Right hindlimb (tissue), 1 donor: ENCODE data around the gene TMEM128.
"Not testable (repeated sequence)": the region's sequence is repeated elsewhere in the genome, so short reads cannot be mapped to it uniquely, and the experiment has no call there.

Experiments
- DNase-seq: peaks from one replicate; pipeline ENCODE4 v3.0.0-alpha.2; 2018

Gene TMEM128

GRCh38 chr4:4254199-4254598, 6.2 kb upstream of the TMEM128 start:
- no peak for DNase-seq

DNA sequence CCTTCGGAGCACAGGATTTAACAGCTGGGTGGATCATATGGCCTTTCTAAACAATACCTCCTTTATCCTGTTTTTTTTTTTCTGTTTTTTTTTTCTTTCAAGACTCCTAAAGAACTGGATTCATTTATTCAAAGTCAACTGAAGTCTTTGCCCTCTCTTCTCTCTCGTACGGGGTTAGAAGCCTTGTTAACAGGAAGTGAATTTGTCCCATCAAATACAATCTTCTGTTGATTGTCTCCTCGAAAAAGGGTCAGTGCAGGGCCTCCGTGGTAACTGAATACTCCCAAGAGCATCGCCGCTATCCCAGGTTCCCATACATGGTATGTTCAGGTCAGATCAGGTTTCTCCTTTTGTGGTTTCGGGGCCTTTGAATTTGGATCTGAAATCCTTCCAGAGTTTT, 1.8 kb upstream of the TMEM128 start:
- DNase-seq = no peak

DNA sequence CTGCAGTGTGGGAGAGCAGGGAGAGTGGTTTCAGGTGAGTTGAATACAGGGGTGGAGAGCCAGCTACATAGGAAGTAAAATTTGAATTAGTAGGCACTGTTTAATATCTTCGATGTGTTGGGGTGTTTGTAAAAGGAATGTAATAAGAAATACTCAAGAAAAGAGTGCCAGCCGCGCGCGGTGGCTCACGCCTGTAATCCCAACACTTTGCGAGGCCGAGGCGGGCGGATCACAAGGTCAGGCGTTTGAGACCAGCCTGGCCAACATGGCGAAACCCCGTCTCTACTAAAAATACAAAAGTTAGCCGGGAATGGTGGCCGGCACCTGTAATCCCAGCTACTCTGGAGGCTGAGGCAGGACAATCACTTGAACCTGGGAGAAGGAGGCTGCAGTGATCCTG, 1.3 kb upstream of the TMEM128 start:
- DNase-seq = not testable (repeated sequence)

DNA sequence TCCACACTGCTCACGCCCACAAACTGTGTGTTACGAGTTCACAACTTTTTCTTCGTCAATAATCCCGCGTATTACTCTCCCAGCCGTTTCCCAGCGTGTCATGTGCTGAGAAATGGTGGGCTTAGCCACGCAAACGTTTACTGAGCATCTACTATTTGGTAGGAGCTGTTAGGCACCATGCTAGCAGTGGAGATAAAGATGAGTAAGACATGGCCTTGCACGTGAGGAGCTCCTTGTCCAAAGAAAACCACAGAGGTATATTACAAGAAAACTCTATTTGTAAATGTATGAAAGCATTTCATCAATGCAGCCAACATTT, 821 bp upstream of the TMEM128 start:
- DNase-seq = no peak

DNA sequence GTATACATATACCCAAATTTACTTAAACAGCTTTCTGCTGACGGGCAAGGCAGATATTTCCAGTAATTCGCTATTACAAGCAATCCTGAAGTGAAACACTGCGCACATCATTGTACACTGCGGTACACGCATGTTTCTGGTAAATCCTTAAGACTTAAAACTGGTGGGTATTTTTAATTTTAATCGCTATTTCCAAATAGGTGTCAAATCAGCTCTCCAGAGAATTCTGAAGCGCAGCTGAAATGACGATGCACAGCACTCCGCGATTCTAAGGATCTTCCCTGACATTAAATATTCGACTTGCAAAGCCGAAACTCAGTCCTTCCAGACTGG, 361 bp downstream of the TMEM128 start:
- DNase-seq = no peak

GRCh38 chr4:4245172-4245571, 2.9 kb downstream of the TMEM128 start:
- DNase-seq = no peak

DNA sequence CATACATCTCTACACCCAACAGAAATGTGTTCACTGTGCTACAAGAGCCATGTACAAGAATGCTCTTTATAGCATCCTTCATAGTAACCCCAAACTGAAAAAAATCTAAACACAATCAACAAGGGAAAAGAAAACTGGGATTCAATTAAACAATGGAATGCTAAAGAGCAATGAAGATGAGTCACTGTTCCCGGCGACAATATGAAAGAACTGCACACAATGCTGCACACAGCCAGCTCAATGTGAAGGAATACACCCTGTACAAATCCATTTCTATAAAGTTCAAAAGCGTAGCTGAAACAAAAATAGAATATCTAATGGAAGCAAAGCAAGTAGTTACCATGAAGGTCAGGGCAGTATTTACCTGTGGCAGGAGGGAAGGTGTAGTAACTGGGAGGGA, 8.5 kb downstream of the TMEM128 start:
- not testable (repeated sequence) for DNase-seq

DNA sequence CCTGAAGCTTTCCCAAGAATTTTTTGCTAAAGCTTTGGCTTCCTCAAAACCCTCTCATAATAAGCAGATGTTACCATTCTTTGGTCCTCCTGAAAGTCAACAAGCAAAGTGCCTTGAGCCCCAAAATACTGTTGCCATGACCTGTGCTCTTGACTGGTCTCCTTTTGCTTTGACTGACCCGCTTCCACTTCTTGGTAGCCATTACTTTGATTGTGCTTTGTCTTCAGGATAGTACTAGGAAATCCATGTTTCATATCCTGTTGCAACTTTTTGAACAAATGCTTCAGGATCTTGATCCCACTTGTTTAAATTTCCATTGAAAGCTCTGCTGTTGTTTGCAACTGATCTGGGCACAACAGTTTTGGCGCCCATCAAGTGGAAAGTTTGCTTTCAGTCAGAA, 14.4 kb downstream of the TMEM128 start:
- no peak for DNase-seq

DNA sequence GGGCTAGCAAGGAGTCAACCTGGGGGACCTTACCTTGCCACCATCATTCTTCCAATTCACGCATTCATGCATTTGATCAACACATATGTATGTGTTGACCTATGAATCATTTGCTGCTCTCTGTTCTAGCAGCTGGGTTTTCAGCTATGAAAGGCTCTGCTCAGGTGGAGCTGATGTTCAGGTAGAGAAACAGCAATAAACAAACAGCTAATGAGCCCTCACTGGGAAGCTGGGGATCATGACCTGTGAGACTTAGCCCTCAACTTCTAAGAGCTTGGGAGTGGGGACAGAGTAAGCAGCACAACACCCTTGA, 19.7 kb downstream of the TMEM128 start:
- no peak for DNase-seq

DNA sequence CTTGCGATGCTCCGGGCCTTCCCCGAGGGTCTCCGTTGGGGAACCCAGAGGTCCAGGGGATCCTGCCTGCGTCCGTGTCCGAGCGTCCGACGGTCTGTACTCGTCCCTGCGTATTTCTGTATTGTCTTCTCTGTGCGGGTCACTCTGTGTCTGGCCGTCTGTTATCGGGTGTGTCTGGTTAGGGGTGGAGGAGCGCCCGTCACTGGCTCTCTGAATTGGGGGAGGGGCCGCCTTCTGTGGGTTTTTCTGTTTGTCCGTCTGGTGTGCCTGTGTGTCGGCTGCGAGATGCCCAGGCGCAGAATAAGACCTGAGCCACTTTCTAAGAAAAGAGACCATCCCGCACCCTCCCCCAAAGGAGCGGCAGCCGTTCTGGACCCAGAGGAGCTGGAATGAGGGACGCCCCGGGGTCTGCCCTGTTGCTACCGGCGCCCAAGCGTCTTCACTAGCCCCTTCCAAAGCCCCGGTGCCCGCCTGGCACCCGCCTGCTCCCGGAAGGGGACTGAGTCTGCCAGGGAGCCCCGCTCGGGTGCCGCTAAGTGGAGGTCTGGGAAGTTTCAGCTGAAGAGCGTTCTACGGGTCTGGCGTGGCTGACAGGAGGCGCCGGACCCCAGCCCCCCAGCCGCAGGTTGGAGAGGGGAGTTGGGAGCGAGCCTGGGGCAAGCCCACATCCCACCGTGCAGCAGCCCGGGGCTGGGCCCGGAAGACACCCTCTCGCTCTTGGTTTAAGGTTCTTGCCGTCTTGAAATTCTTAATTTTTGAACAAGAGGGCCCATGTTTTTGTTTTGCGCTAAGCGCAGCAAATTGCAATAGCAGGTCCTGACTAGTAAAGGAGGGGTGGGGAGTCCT, 20.3 kb downstream of the TMEM128 start:
- no peak for DNase-seq

DNA sequence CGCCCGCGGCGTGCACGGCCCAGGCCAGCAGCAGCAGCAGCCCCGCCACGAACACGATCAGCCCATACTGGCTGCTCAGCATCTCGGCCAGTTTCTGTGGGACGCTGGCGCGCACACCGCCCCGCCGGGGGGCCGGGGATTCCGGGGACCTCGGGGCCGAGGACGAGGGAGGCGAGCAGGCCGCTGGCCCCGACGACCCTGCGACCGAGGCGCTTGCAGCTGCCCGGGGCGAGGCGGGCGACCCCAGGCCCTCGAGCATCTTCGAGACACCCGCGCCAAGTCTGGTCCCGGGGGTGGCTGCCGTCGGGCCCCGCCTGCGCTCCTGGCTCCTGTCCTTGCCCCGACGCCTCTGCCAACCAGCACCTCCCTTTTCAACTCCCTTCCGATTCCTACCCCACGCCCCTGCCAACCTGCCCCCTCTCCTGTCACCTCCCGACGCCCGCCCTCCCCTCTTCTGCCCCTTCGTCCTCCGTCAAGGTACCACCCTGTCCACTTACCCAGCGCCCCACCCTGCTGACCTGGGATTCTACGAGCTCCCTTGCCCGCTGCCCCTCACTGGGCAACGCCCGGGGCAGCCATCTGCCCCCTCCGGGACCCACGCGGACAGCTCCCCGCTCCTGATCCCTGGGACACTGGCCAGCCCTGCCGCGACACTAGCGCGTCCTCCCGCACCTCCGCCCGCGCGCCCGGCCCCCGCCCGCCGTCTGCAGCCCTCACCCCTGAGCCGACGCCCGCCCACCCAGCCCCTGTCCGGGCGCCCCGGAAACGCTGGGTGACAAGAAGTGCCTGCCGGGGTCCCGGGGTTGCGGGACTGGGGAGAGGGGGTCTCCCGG, 21.2 kb downstream of the TMEM128 start, which contains the start of gene OTOP1:
OTOP1 (minus strand) TSS at position 324 of the 833 bp plus-strand sequence; CDS start at position 259, 65 bp downstream.
- no peak for DNase-seq

GRCh38 chr4:4225915-4226605, 22.0 kb downstream of the TMEM128 start:
- no peak for DNase-seq

DNA sequence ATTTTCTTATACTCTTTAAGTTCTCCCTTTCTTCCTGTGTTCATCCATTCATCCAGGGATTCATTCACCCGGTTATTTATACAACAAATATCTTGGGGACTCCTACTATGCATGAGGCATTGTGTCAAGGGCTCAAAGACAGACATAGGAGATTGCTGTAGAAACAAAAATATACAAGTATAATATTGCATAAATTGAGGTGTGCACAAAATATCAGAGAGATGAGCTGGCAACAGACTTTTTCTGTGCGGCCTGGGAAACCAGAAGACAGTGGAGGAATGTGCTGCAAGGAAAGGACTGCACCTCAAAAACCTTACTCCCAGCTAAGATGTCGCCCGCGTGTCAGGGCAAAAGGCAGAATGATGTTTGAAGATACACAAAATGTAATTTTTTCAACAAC, 30.9 kb downstream of the TMEM128 start:
- no peak for DNase-seq

DNA sequence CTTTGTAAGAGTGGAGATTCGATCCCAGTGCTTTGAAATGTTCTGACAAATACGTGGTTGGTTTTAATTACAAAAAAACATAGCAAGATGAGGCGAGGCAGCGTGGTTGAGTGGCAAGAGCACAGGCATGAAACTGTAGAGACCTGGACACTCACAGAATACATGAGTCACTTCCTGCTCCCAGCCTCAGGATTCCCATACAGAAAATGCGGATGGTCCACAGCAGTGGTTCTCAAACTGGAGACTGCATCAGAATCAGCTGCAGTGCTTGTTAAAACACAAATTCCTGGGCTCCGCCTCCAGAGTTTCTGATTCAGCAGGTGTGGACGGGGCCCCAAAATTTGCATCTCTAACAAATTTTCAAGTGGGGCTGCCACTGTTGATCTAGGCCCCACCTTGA, 31.4 kb downstream of the TMEM128 start:
- no peak for DNase-seq

DNA sequence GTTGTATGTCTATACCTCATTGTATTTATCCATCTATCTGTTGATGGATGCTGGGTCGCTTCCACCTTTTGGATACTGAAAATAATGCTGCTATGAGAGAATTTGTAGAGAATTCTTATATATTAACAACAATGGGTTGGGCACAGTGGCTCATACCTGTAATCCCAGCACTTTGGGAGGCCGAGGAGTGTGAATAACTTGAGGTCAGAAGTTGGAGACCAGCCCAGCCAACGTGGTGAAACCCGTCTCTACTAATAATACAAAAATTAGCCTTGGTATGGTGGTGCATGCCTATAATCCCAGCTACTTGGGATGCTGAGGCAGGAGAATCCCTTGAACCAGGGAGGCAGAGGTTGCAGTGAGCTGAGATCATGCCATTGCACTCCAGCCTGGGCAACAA, 34.3 kb downstream of the TMEM128 start:
- DNase-seq = not testable (repeated sequence)

- no peak for DNase-seq
Measured at GRCh38 chr4:4206204-4206603, 41.8 kb downstream of the TMEM128 start.

DNA sequence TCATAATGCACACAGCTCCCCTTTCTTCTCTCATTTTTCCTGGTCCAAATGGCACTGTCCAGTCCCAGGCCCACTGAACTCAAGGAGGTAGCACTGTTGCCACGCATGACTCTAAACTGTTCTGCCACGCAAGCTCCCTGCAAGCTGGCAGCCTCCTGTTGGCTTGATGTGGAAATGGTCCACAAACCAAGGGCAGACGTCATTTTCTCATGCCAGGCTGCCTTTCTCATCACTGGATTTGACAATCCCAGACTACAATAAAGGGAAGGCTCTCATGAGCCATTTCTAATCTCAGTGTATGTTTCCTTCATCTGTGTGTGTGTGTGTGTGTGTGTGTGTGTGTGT, 43.6 kb downstream of the TMEM128 start:
- DNase-seq = no peak

DNA sequence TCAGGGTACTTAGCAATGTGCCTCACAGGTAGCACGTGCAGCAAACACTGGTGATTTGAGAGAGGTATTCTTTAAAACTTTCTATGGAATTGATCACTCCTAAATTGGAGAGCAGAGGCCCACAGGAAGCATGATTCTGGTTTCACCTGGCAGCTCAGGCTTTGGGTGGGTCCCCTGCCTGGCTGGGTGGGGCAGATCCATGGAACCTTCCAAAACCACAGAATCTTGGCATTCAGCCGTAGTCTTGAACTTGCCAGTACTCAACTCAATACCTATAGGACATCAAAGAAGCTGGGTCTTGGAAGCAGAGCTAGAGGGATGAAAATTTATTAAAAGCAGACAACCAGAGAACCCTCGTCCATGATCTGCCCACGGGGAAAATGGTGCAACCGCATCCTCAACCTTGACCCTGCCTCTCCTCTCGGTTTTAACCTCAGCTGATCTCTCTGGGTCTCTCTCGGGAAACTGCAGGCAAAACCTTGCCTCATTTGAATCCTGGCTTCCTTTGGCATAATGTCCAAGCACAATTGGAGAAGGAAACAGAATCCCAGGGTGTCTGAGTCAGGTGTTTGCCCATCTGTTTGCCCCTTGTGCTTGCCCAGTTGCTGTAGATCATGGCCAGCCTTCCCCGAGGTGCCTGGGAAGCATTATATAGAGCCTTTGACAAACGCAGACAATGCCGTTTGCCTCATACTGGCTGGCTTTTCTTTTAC, 44.2 kb downstream of the TMEM128 start:
- DNase-seq = no peak

DNA sequence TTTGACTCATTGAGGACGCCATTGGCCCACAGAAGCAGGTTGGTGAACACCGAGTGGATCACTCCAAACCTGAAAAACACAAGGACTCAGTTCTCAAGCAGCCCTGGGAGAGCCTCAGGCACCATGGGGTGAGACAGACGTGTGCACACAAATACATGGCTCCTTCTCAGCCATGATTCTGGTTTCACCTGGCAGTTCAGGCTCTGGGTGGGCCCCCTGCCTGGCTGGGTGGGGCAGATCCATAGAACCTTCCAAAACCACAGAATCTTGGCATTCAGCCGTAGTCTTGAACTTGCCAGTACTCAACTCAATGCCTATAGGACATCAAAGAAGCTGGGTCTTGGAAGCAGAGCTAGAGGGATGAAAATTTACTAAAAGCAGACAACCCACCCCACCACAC, 45.5 kb downstream of the TMEM128 start:
- DNase-seq = no peak

- no peak for DNase-seq
Measured at GRCh38 chr4:4200624-4201023, 47.4 kb downstream of the TMEM128 start.

DNA sequence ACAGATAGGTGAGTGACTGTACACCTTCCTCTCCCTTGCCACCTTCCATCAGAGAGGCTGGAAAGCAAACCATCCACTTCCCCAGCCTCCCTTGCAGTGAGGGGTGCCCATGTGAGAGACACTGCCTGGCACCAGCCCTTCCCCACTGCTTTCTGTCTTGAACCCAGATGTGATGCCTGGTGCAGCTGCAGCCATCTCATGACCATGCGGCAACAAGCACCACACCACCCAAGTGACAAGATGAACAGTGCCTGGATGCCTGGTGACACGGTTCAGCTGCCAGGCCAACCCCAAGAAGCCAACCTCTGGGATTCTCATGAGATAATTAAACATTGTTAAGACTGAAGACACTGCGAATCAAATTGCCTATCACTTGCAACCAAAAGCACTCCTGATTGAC, 52.7 kb downstream of the TMEM128 start:
- DNase-seq = no peak

DNA sequence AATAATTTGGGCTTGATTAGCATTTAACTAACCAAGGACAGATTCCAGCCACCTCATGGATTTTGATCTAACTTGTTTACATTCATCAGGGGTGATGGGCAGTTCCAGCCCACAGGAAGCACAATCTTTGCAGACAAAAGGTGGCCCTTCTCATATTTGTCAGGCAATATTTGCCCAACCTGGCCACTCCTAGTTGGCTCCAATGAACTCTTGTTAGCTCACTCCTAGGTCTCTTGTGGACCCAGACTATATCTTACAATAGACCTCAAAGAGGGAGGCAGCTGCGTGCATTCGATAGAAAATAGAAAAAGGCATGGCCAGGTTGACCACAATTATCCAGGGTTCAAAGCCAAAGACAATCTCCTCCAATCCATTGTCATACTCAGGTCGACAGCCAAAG, 59.5 kb downstream of the TMEM128 start:
- not testable (repeated sequence) for DNase-seq
